GM12875 (cell line): ENCODE measurements around the gene ZNF575.

Experiments used
- H3K4me3 ChIP-seq: one replicate; pipeline ENCODE4 v1.5.1; 2011; ENCODE audit warnings: low read depth, low read length, control low read depth
- TF ChIP-seq, protein P1 (sequence below): IDR thresholded peaks from 2 replicates; pipeline ENCODE4 v1.5.1; 2011; ENCODE audit warnings: low read depth, mild to moderate bottlenecking, control low read depth, inconsistent platforms, low read length, moderate library complexity, borderline replicate concordance; ENCODE audit not compliant: insufficient read depth

Gene ZNF575

DNA sequence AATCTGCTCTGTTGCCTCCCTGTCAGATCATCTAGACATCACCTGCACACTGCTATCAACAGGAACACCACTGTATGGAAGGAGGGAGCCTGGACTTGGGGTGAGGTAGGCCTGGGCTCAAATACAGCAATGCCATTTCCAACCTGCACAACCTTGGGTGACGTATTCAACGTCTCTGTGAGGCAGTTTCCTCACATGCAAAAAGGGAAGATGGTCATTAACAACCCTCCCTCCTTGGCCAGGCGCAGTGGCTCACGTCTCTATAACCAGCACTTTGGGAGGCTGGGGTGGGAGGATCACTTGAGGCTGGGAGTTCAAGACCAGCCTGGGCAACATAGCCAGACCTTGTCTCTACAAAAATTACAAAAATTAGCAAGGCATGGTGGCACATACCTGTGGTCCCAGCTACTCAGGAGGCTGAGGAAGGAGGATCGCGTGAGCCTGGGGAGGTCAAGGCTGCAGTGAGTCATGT is 29.3 kb downstream of the ZNF575 start:
- TF ChIP-seq, protein P1, sequence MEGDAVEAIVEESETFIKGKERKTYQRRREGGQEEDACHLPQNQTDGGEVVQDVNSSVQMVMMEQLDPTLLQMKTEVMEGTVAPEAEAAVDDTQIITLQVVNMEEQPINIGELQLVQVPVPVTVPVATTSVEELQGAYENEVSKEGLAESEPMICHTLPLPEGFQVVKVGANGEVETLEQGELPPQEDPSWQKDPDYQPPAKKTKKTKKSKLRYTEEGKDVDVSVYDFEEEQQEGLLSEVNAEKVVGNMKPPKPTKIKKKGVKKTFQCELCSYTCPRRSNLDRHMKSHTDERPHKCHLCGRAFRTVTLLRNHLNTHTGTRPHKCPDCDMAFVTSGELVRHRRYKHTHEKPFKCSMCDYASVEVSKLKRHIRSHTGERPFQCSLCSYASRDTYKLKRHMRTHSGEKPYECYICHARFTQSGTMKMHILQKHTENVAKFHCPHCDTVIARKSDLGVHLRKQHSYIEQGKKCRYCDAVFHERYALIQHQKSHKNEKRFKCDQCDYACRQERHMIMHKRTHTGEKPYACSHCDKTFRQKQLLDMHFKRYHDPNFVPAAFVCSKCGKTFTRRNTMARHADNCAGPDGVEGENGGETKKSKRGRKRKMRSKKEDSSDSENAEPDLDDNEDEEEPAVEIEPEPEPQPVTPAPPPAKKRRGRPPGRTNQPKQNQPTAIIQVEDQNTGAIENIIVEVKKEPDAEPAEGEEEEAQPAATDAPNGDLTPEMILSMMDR, result no peak
- H3K4me3 ChIP-seq, result no peak overlapping the region

DNA sequence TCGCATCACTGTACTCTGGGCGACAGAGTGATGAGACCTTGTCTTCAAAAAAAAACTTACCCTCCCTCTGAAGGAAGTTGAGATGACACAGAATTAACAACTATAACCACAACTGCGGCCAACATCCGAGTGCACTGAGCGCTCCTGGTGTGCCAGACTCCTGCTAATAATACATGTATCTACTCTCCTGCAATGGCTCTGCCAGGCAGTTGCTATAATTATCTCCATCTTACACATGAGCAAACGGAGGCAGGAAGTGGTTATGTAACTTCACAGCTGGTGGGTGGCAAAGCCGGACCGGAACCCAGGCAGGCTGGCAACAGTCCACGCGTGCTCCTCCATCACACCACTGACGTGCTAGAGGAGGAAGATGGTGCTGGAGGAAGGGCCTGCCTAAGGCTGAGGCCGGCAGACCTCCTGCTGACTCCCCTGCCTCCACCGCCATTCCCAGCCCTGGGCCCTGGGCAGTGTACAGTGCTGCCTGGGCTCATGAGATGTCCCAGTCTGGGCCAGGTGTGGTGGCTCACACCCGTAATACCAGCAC is 29.8 kb downstream of the ZNF575 start:
- no peak overlapping the region for H3K4me3 ChIP-seq
- TF ChIP-seq, protein P1, result no peak

DNA sequence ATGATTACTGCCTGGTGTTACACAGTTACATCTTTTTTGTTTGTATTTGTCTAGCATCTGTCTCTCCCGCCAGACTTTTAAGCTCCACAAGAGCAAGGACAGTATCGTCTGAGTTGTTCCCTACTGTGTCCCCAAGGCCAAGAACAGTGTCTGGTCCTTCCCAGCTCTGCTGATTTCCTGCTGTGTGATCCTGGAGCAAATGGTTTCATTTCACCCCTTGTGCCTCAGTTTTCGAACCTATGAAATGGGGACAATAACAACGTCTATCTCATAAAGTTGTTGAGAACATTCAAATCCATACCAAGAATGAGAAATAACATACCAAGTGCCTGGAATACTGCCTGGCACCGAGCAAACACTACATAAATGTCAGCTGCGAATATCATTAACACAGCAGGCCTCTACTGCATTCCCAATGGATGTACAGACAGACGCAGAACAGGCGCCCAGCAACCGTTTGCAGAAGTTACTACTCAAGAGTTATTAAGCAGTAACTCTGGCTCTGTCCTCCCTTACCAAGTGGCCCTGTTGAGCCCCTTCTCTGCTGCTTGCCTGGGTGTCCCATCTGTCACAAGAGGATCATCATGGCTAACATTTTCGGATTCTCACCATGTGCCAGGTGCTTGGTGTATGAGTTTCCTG is 30.9 kb downstream of the ZNF575 start:
- TF ChIP-seq, protein P1, result no peak
- H3K4me3 ChIP-seq, result no peak overlapping the region

DNA sequence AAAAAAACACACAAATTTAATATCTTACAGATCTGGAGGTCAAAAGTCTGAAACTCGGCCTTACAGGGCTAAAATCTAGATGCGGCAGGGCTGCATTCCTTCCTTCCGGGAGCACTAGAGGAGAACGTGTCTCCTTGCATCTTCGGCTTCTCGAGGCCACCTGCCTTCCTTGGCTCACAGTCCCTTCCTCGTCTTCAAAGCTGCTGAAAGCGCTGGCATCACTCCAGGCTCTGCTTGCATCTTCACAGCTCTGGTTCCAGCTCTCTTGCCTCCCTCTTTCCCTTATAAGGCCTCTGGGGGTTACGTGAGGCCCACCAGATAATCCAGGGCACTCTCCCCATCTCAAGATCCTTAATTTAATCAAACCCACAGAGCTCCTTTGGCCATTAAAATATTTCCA is 31.8 kb downstream of the ZNF575 start:
- no peak overlapping the region for H3K4me3 ChIP-seq
- TF ChIP-seq, protein P1, result no peak

DNA sequence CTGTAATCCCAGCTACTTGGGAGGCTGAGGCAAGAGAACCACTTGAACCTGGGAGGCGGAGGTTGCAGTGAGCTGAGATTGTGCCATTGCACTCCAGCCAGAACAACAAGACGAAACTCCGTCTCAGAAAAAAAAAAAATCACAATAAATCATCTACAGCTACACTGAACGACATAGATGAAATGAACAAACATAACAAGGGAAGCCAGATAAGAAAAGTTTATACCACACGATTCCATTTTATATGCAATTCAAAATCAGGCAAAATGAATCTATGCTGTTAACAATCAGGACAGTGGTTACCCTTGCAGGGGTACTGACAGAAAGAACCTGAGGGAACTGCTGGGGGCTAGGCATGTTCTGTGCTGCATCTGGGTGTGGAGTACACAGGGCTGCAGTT is 36.7 kb downstream of the ZNF575 start:
- TF ChIP-seq, protein P1, result no peak
- no peak overlapping the region for H3K4me3 ChIP-seq

DNA sequence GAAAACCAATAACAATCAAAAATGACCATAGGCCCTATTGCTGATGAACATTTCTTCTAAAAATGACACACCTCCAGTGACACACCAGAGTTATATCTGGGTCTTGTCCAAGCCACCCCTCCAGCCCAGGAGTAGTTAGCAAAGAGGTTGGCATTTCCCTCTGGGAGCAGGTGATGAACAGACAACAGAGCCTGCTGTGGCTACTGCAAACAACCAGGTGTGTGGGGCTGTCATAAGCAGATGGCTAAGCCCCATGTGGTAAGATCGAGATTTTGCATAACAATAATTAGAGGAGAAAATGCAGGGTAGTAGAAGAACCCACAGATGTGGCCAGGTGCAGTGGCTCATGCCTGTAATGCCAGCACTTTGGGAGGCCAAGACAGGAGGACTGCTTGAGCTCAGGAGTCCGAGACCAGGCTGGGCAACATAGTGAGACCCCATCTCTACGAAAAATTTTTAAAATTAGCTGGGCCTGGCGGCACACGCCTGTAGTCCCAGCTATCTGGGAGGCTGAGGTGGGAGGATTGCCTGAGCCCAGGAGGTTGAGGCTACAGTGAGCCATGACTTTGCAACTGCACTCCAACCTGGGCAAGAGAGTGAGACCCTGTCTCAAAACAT is 37.3 kb downstream of the ZNF575 start:
- no peak overlapping the region for H3K4me3 ChIP-seq
- TF ChIP-seq, protein P1, result no peak

DNA sequence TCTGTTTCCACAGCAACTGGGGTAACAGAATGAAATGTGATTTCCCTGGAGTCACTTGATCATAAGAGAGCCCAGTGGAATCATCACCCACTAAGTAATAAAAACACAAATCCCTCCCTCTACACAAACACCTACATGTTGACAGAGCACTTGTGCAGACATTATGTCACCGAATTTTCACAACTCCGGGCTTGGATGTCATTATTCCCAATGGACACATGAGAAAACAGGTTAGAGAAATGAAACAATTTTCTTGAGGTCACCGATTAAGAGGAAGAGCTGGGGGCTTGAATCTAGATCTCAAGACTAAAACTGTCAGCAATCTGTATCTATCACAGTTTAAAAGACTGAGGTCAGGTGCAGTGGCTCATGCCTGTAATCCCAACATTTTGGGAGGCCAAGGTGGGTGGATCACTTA is 39.2 kb downstream of the ZNF575 start:
- no peak overlapping the region for H3K4me3 ChIP-seq
- TF ChIP-seq, protein P1, result no peak
